OCI-LY3 (cell line): ENCODE data around the gene SHC3.

Experiments used
- H2AFZ ChIP-seq: fragments of 200-600, 300-600 bp; shearing (Covaris generic); 2 replicates; pipeline ENCODE4 v1.6.0; 2014; ENCODE audit warnings: antibody characterized with exemption, low read depth, low read length
- H3K27ac ChIP-seq: fragments of 200-600, 300-600 bp; sonication (generic); 2 replicates; pipeline ENCODE4 v1.5.1; 2014; ENCODE audit warnings: mild to moderate bottlenecking, low read length, moderate library complexity, mixed read lengths
- H3K27me3 ChIP-seq: fragments of 200-600, 300-600 bp; sonication (generic); 2 replicates; pipeline ENCODE4 v1.6.1; 2014; ENCODE audit warnings: low read depth, low read length, mixed read lengths
- H3K36me3 ChIP-seq: fragments of 200-600, 300-600 bp; sonication (generic); replicated peaks from 2 replicates; pipeline ENCODE3; 2014; ENCODE audit warnings: low read depth, low read length, mixed read lengths
- H3K4me1 ChIP-seq: fragments of 300-600, 200-600 bp; sonication (generic); 2 replicates; pipeline ENCODE4 v1.6.1; 2014; ENCODE audit warnings: low read length, mixed read lengths
- H3K4me2 ChIP-seq: fragments of 200-600, 300-600 bp; sonication (generic); 2 replicates; pipeline ENCODE4 v1.6.1; 2014; ENCODE audit warnings: low read length, mixed read lengths
- H3K4me3 ChIP-seq: fragments of 300-600, 200-600 bp; sonication (generic); 2 replicates; pipeline ENCODE4 v1.5.1; 2014; ENCODE audit warnings: antibody characterized with exemption, mild to moderate bottlenecking, low read length, moderate library complexity
- H3K79me2 ChIP-seq: fragments of 300-600, 200-600 bp; shearing (Covaris generic); 2 replicates; pipeline ENCODE4 v1.6.1; 2014; ENCODE audit warnings: mild to moderate bottlenecking, low read length, mixed read lengths
- H3K9ac ChIP-seq: fragments of 300-600, 200-600 bp; shearing (Covaris generic); 2 replicates; pipeline ENCODE4 v1.6.0; 2014; ENCODE audit warnings: mild to moderate bottlenecking, low read length, moderate library complexity
- H3K9me3 ChIP-seq: fragments of 200-600, 300-600 bp; shearing (Covaris generic); 2 replicates; pipeline ENCODE4 v1.6.1; 2014; ENCODE audit warnings: low read length, mixed read lengths; ENCODE audit not compliant: insufficient read depth
- H4K20me1 ChIP-seq: fragments of 200-600, 300-600 bp; sonication (generic); 2 replicates; pipeline ENCODE4 v1.6.1; 2016; ENCODE audit warnings: low read length, mixed read lengths; ENCODE audit not compliant: insufficient read depth
- CTCF ChIP-seq: fragments of 200-600, 300-600 bp; sonication (generic); IDR thresholded peaks from 2 replicates; pipeline ENCODE4 v1.5.1; 2014; ENCODE audit warnings: antibody characterized with exemption, low read length, low read depth
- EZH2phosphoT487 ChIP-seq: fragments of 200-600 bp; shearing (Covaris generic); IDR thresholded peaks from 2 replicates; pipeline ENCODE4 v1.6.1; 2018; ENCODE audit warnings: antibody characterized with exemption, mixed run types, low read depth

SHC3 gene

GRCh38 chr9:89104821-89105220, 73.8 kb downstream of the SHC3 start:
- no peaks in the 10 kb centered on the region for H4K20me1 ChIP-seq
- H3K9me3 ChIP-seq = no peaks in the 10 kb centered on the region
- TF ChIP-seq EZH2phosphoT487 = no peak
- no peak for TF ChIP-seq CTCF
- no peak overlapping the region for H3K27ac ChIP-seq
- H3K36me3 ChIP-seq = no peaks in the 10 kb centered on the region
- no peak overlapping the region for H2AFZ ChIP-seq
- no peak overlapping the region for H3K4me2 ChIP-seq
- no peaks in the 10 kb centered on the region for H3K4me1 ChIP-seq
- peaks cover 10% of the 10 kb centered on the region; the same call in 1 of the 2 replicates for H3K27me3 ChIP-seq
- no peak overlapping the region for H3K4me3 ChIP-seq
- no peak overlapping the region for H3K9ac ChIP-seq
- no peaks in the 10 kb centered on the region for H3K79me2 ChIP-seq

- TF ChIP-seq CTCF = no peak
- TF ChIP-seq EZH2phosphoT487 = no peak
- Histone ChIP-seq H3K27ac (no peak overlapping the region), H3K4me2 (no peak overlapping the region), H2AFZ (no peak overlapping the region), H3K4me3 (no peak overlapping the region), H3K9ac (no peak overlapping the region), H3K4me1 (no peaks in the 10 kb centered on the region), H4K20me1 (no peaks in the 10 kb centered on the region), H3K9me3 (no peaks in the 10 kb centered on the region), H3K27me3 (0 out of 2 replicates have a peak, but pooled peaks cover 5% of the 10 kb centered on the region), H3K79me2 (no peaks in the 10 kb centered on the region), H3K36me3 (no peaks in the 10 kb centered on the region)
Observed at GRCh38 chr9:89097219-89097618, 81.4 kb downstream of the SHC3 start.

GRCh38 chr9:89096807-89097206, 81.8 kb downstream of the SHC3 start:
- no peak overlapping the region for H3K27ac ChIP-seq
- H4K20me1 ChIP-seq = no peaks in the 10 kb centered on the region
- no peaks in the 10 kb centered on the region for H3K9me3 ChIP-seq
- no peaks in the 10 kb centered on the region for H3K79me2 ChIP-seq
- TF ChIP-seq CTCF = no peak; the same call in 1 of the 2 replicates
- no peak for TF ChIP-seq EZH2phosphoT487
- no peak overlapping the region for H3K9ac ChIP-seq
- H3K4me3 ChIP-seq = no peak overlapping the region
- no peaks in the 10 kb centered on the region for H3K36me3 ChIP-seq
- no peaks in the 10 kb centered on the region for H3K4me1 ChIP-seq
- H3K27me3 ChIP-seq = 0 out of 2 replicates have a peak, but pooled peaks cover 5% of the 10 kb centered on the region
- no peak overlapping the region for H3K4me2 ChIP-seq
- H2AFZ ChIP-seq = no peak overlapping the region

GRCh38 chr9:89095761-89096528, 82.7 kb downstream of the SHC3 start:
- Histone ChIP-seq H3K79me2 (no peaks in the 10 kb centered on the region), H3K4me3 (no peak overlapping the region), H3K9me3 (no peaks in the 10 kb centered on the region), H3K27me3 (0 out of 2 replicates have a peak, but pooled peaks cover 5% of the 10 kb centered on the region), H2AFZ (no peak overlapping the region), H3K36me3 (no peaks in the 10 kb centered on the region), H3K4me1 (no peaks in the 10 kb centered on the region), H4K20me1 (no peaks in the 10 kb centered on the region), H3K4me2 (no peak overlapping the region), H3K27ac (no peak overlapping the region), H3K9ac (no peak overlapping the region)
- TF ChIP-seq EZH2phosphoT487 = no peak
